WTC11 (cell line): ENCODE measurements around the gene FRMD8. TPM values are rescaled to one million over a fixed set of nuclear protein-coding genes. Genes with fewer than 3 reads are reported as not detected.

ENCODE experiments used
- ATAC-seq: fragments of 200-7000 bp; cut with Tn5 transposase; 2 replicates; pipeline ENCODE4 v1.10.0; 2021; ENCODE audit warnings: mild to moderate bottlenecking, moderate library complexity
- CTCF ChIA-PET: fragments of 300-600 bp; sonication (Branson Sonifier 250); formaldehyde crosslinking; loops from one replicate; lab custom pipeline; 2021; ENCODE audit warnings: antibody characterized with exemption; lab: Charles Lee
- POLR2A ChIA-PET: fragments of 350-600 bp; sonication (Branson Sonifier 250); formaldehyde crosslinking; loops from one replicate; lab custom pipeline; 2021; ENCODE audit warnings: antibody characterized with exemption; lab: Charles Lee
- DNase-seq: peaks from one replicate; pipeline ENCODE4 v3.0.0; 2021; ENCODE audit warnings: low spot score
- H3K27ac Mint-ChIP-seq: 2 replicates; pipeline ENCODE4 v1.8.0; 2021; ENCODE audit warnings: mixed read lengths
- H3K27me3 Mint-ChIP-seq: 2 replicates; pipeline ENCODE4 v1.8.0; 2021; ENCODE audit warnings: low read depth, mild to moderate bottlenecking, moderate library complexity, mixed read lengths
- H3K36me3 Mint-ChIP-seq: 2 replicates; pipeline ENCODE4 v1.8.0; 2021; ENCODE audit warnings: mixed read lengths
- H3K4me1 Mint-ChIP-seq: 2 replicates; pipeline ENCODE4 v1.8.0; 2022; ENCODE audit warnings: mixed read lengths
- H3K4me3 Mint-ChIP-seq: 2 replicates; pipeline ENCODE4 v1.8.0; 2021; ENCODE audit warnings: mild to moderate bottlenecking, moderate library complexity, mixed read lengths
- H3K9me3 Mint-ChIP-seq: 2 replicates; pipeline ENCODE4 v1.8.0; 2021; ENCODE audit warnings: mixed read lengths
- ATF2 ChIP-seq: sonication (generic); formaldehyde crosslinking; IDR thresholded peaks from 2 replicates; pipeline ENCODE4 v1.8.1; 2022; ENCODE audit warnings: low read depth, missing genetic modification reagents, borderline replicate concordance
- E2F4 ChIP-seq: sonication (generic); formaldehyde crosslinking; IDR thresholded peaks from 2 replicates; pipeline ENCODE4 v1.8.1; 2022; ENCODE audit warnings: low read depth, mild to moderate bottlenecking, moderate library complexity, missing genetic modification reagents, borderline replicate concordance
- ESRRA ChIP-seq: sonication (generic); formaldehyde crosslinking; IDR thresholded peaks from 2 replicates; pipeline ENCODE4 v1.8.1; 2022; ENCODE audit warnings: mild to moderate bottlenecking, missing genetic modification reagents, borderline replicate concordance
- ETV6 ChIP-seq: sonication (generic); formaldehyde crosslinking; IDR thresholded peaks from 2 replicates; pipeline ENCODE4 v1.8.1; 2022; ENCODE audit warnings: mild to moderate bottlenecking, missing genetic modification reagents
- GTF2I ChIP-seq: fragments of 250-450 bp; sonication (Bioruptor Pico); conservative IDR thresholded peaks from 2 replicates; pipeline ENCODE4 v1.4.0; 2021; ENCODE audit warnings: mild to moderate bottlenecking
- KAT7 ChIP-seq: sonication (generic); formaldehyde crosslinking; IDR thresholded peaks from 2 replicates; pipeline ENCODE4 v1.8.1; 2023; ENCODE audit warnings: missing genetic modification reagents, mild to moderate bottlenecking, borderline replicate concordance
- MAX ChIP-seq: sonication (generic); formaldehyde crosslinking; IDR thresholded peaks from 2 replicates; pipeline ENCODE4 v1.8.0; 2022; ENCODE audit warnings: mild to moderate bottlenecking, missing genetic modification reagents
- MXD4 ChIP-seq: fragments of 250-450 bp; sonication (Bioruptor Pico); IDR thresholded peaks from 2 replicates; pipeline ENCODE4 v1.8.0; 2021; ENCODE audit warnings: mild to moderate bottlenecking, moderate library complexity, borderline replicate concordance
- NR3C1 ChIP-seq: sonication (generic); formaldehyde crosslinking; conservative IDR thresholded peaks from 2 replicates; pipeline ENCODE4 v1.8.1; 2023; ENCODE audit warnings: low read depth, mild to moderate bottlenecking, missing genetic modification reagents
- RORB ChIP-seq: fragments of 250-450 bp; sonication (Bioruptor Pico); IDR thresholded peaks from 2 replicates; pipeline ENCODE4 v1.9.0; 2021; ENCODE audit warnings: mild to moderate bottlenecking
- ZNF263 ChIP-seq: sonication (generic); formaldehyde crosslinking; IDR thresholded peaks from 2 replicates; pipeline ENCODE4 v1.8.1; 2022; ENCODE audit warnings: low read depth, mild to moderate bottlenecking, moderate library complexity, missing genetic modification reagents
- ZSCAN18 ChIP-seq: fragments of 250-450 bp; sonication (Bioruptor Pico); IDR thresholded peaks from 2 replicates; pipeline ENCODE4 v2.1.2; 2022; ENCODE audit warnings: mild to moderate bottlenecking, moderate library complexity
- total RNA-seq: library from RNA; stranded (reverse); gene quantifications from 3 replicates; pipeline ENCODE4 v1.2.3, GENCODE V29; 2021
- TF ChIP-seq, protein P1 (sequence below): fragments of 200-600 bp; IDR thresholded peaks from 2 replicates; pipeline ENCODE4 v1.8.0; 2022; ENCODE audit warnings: antibody characterized with exemption
- TF ChIP-seq, protein P2 (sequence below): sonication (generic); formaldehyde crosslinking; IDR thresholded peaks from 2 replicates; pipeline ENCODE4 v1.8.1; 2022; ENCODE audit warnings: mild to moderate bottlenecking, missing genetic modification reagents, moderate library complexity, borderline replicate concordance
- TF ChIP-seq, protein P3 (sequence below): fragments of 250-450 bp; sonication (Bioruptor Pico); IDR thresholded peaks from 2 replicates; pipeline ENCODE4 v1.9.0; 2021; ENCODE audit warnings: mild to moderate bottlenecking
- TF ChIP-seq, protein P4 (sequence below): sonication (generic); formaldehyde crosslinking; IDR thresholded peaks from 2 replicates; pipeline ENCODE4 v1.8.1; 2022; ENCODE audit warnings: missing genetic modification reagents, borderline replicate concordance

FRMD8 gene
- total RNA-seq, 1 experiment from 2014 or later = 23.7 TPM

GRCh38 chr11:65433657-65434056 is 47.2 kb downstream of the FRMD8 start:
- Mint-ChIP-seq H3K9me3 (no peaks in the 10 kb centered on the region), H3K27me3 (no peaks in the 10 kb centered on the region), H3K4me3 (no peak overlapping the region), H3K27ac (no peak overlapping the region), H3K36me3 (no peaks in the 10 kb centered on the region), H3K4me1 (peaks cover 18% of the 10 kb centered on the region)
- no peak for ATAC-seq
- no peak for TF ChIP-seq ZNF263 (CRISPR knock-in tag)
- TF ChIP-seq MAX (CRISPR knock-in tag) = no peak
- TF ChIP-seq ETV6 (CRISPR knock-in tag) = no peak
- no peak for TF ChIP-seq KAT7 (CRISPR knock-in tag)
- TF ChIP-seq, protein P1, sequence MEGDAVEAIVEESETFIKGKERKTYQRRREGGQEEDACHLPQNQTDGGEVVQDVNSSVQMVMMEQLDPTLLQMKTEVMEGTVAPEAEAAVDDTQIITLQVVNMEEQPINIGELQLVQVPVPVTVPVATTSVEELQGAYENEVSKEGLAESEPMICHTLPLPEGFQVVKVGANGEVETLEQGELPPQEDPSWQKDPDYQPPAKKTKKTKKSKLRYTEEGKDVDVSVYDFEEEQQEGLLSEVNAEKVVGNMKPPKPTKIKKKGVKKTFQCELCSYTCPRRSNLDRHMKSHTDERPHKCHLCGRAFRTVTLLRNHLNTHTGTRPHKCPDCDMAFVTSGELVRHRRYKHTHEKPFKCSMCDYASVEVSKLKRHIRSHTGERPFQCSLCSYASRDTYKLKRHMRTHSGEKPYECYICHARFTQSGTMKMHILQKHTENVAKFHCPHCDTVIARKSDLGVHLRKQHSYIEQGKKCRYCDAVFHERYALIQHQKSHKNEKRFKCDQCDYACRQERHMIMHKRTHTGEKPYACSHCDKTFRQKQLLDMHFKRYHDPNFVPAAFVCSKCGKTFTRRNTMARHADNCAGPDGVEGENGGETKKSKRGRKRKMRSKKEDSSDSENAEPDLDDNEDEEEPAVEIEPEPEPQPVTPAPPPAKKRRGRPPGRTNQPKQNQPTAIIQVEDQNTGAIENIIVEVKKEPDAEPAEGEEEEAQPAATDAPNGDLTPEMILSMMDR = no peak
- no peak for DNase-seq
- ChIA-PET CTCF (no interaction called here), POLR2A (no interaction called here)

- CTCF ChIA-PET = no interaction called here
- TF ChIP-seq E2F4 (CRISPR knock-in tag) = no peak
- TF ChIP-seq, all 79 proteins: peak for 0
- Mint-ChIP-seq H3K4me1 (peaks cover 13% of the 10 kb centered on the region), H3K36me3 (no peaks in the 10 kb centered on the region), H3K27me3 (no peaks in the 10 kb centered on the region), H3K27ac (no peak overlapping the region), H3K4me3 (no peak overlapping the region), H3K9me3 (no peaks in the 10 kb centered on the region)
- DNase-seq (no peak), ATAC-seq (no peak)
- POLR2A ChIA-PET = no interaction called here
Measured at GRCh38 chr11:65434057-65434666, 47.7 kb downstream of the FRMD8 start.

DNA sequence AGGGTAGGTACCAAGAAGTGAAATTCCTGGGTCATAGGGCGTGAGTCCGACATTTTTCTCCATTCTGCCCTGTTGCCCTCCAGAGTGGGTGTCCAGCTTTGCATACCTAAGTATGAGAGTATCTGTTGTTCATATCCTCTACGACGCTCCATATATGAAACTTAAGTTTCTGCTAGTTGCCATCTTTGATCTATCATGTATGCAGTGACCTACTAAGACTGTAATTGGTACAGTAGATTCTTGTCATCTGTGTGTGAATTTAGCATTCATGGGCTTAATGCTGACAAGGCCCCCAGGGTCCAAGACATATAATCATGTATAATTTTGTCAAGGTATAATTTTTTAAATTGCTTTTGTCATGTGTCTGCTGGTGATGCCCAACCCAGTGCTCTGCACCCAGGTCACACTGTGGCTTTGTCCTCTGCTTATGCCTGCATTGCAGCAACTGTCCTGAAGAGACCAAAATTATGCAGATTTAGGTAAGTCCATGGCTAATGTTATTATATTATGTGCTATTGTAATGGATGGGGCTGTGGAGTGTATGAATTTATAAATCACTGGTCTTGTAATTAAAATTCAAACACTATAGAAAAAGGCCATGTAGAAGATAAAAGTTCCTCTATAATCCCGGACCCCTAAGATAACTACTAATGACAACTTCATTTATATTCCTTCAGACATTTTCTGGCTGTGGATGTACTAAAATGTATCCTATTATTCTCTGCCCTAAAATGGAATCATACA is 48.4 kb downstream of the FRMD8 start:
- DNase-seq = no peak
- no peak for ATAC-seq
- TF ChIP-seq, protein P2, sequence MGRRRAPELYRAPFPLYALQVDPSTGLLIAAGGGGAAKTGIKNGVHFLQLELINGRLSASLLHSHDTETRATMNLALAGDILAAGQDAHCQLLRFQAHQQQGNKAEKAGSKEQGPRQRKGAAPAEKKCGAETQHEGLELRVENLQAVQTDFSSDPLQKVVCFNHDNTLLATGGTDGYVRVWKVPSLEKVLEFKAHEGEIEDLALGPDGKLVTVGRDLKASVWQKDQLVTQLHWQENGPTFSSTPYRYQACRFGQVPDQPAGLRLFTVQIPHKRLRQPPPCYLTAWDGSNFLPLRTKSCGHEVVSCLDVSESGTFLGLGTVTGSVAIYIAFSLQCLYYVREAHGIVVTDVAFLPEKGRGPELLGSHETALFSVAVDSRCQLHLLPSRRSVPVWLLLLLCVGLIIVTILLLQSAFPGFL = no peak
- TF ChIP-seq ZSCAN18 (CRISPR knock-in tag) (no peak), GTF2I (CRISPR knock-in tag) (no peak), MAX (CRISPR knock-in tag) (no peak)
- H3K27me3 Mint-ChIP-seq = no peaks in the 10 kb centered on the region
- H3K4me3 Mint-ChIP-seq = no peak overlapping the region
- POLR2A ChIA-PET = no interaction called here
- H3K27ac Mint-ChIP-seq = no peak overlapping the region
- peaks cover 7% of the 10 kb centered on the region for H3K4me1 Mint-ChIP-seq
- H3K36me3 Mint-ChIP-seq = no peaks in the 10 kb centered on the region
- no peaks in the 10 kb centered on the region for H3K9me3 Mint-ChIP-seq
- CTCF ChIA-PET = interaction anchor here (0.6 kb wide), 1 partner anchor 21 kb away, joined by 3 read pairs; no protein-coding TSS in a partner anchor

DNA sequence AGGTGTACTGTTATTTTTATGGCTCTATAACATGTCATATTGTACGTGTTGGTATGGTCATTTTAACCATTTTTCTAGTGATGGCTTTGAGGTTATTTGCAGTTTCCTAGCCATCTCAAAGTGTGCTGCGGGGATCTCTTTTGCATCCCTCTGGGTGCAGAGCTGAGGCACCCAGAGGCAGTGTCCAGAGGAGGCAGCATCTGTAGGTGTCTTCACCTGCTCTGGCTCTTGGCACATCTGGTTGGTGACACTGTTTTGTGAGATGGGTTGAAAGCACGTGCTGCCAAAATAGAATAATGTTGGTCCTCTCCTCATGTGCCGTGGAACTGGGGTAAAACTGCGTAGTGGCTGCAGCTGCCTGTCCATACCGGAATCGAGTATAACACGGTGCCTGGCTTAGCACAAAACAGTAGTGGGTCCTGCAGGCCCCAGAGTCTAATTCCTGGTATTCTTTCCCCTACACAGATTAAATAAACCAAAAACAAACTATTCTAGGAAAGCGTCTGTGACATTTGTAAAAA is 49.0 kb downstream of the FRMD8 start:
- ATAC-seq = no peak
- DNase-seq = no peak
- Mint-ChIP-seq H3K36me3 (no peaks in the 10 kb centered on the region), H3K4me1 (peaks cover under 1% of the 10 kb centered on the region), H3K4me3 (no peak overlapping the region), H3K27ac (no peak overlapping the region), H3K27me3 (no peaks in the 10 kb centered on the region), H3K9me3 (no peaks in the 10 kb centered on the region)
- CTCF ChIA-PET = interaction anchor here (0.6 to 1.9 kb wide), 4 partner anchors 19 to 44 kb away, joined by 3 to 6 read pairs (median 4); no protein-coding TSS in a partner anchor
- POLR2A ChIA-PET = no interaction called here
- TF ChIP-seq, protein P3, sequence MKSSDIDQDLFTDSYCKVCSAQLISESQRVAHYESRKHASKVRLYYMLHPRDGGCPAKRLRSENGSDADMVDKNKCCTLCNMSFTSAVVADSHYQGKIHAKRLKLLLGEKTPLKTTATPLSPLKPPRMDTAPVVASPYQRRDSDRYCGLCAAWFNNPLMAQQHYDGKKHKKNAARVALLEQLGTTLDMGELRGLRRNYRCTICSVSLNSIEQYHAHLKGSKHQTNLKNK = no peak
- TF ChIP-seq RORB (CRISPR knock-in tag) (no peak), ESRRA (CRISPR knock-in tag) (no peak), NR3C1 (no peak), MXD4 (CRISPR knock-in tag) (no peak), ATF2 (CRISPR knock-in tag) (no peak)
- TF ChIP-seq, protein P4, sequence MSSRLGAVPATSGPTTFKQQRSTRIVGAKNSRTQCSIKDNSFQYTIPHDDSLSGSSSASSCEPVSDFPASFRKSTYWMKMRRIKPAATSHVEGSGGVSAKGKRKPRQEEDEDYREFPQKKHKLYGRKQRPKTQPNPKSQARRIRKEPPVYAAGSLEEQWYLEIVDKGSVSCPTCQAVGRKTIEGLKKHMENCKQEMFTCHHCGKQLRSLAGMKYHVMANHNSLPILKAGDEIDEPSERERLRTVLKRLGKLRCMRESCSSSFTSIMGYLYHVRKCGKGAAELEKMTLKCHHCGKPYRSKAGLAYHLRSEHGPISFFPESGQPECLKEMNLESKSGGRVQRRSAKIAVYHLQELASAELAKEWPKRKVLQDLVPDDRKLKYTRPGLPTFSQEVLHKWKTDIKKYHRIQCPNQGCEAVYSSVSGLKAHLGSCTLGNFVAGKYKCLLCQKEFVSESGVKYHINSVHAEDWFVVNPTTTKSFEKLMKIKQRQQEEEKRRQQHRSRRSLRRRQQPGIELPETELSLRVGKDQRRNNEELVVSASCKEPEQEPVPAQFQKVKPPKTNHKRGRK (CRISPR knock-in tag) = no peak
